IPS DF 4.7 (cell line): ENCODE data around the gene AOAH.

Source experiments
- DNase-seq: peaks from one replicate; pipeline ENCODE4 v3.0.0-alpha.2; 2013; ENCODE audit warnings: low spot score; ENCODE audit errors: extremely low read depth

AOAH gene

GRCh38 chr7:36635091-36635490, 89.2 kb downstream of the AOAH start:
- DNase-seq = no peak

GRCh38 chr7:36633377-36633776, 90.9 kb downstream of the AOAH start:
- DNase-seq = peak; percentile 72

- DNase-seq = no peak
These were observed 94.1 kb downstream of the AOAH start for GRCh38 chr7:36630112-36630650.

- DNase-seq = no peak
These were observed 94.9 kb downstream of the AOAH start for GRCh38 chr7:36629351-36629750.

- DNase-seq = no peak
These were observed 96.5 kb downstream of the AOAH start for GRCh38 chr7:36627836-36628235.

- DNase-seq = no peak
These were observed 98.2 kb downstream of the AOAH start for GRCh38 chr7:36626111-36626510.

GRCh38 chr7:36625247-36625646, 99.0 kb downstream of the AOAH start:
- no peak for DNase-seq

- DNase-seq = no peak
These were observed 101.0 kb downstream of the AOAH start for GRCh38 chr7:36623247-36623646.

- DNase-seq = no peak
These were observed 102.9 kb downstream of the AOAH start for GRCh38 chr7:36621396-36621795.

GRCh38 chr7:36620166-36620708, 104.1 kb downstream of the AOAH start:
- DNase-seq = no peak

GRCh38 chr7:36617408-36617807, 106.9 kb downstream of the AOAH start:
- no peak for DNase-seq

- no peak for DNase-seq
These were observed 108.3 kb downstream of the AOAH start for GRCh38 chr7:36615852-36616540.

- DNase-seq = no peak
These were observed 109.3 kb downstream of the AOAH start for GRCh38 chr7:36614959-36615358.

GRCh38 chr7:36613031-36613614, 111.2 kb downstream of the AOAH start:
- DNase-seq = no peak

- no peak for DNase-seq
These were observed 112.6 kb downstream of the AOAH start for GRCh38 chr7:36611703-36612102.

GRCh38 chr7:36607721-36608095, 116.6 kb downstream of the AOAH start:
- DNase-seq = no peak

- DNase-seq = no peak
These were observed 117.1 kb downstream of the AOAH start for GRCh38 chr7:36606976-36607720.

- no peak for DNase-seq
These were observed 117.9 kb downstream of the AOAH start for GRCh38 chr7:36606153-36606975.

GRCh38 chr7:36605261-36606051, 118.8 kb downstream of the AOAH start:
- no peak for DNase-seq

GRCh38 chr7:36604806-36605205, 119.5 kb downstream of the AOAH start:
- no peak for DNase-seq
